OCI-LY1 (cell line): Measurements from ENCODE around the gene SFXN2.

ENCODE experiments used
- CTCF ChIP-seq: fragments of 200-600 bp; sonication (generic), shearing (Covaris generic); IDR thresholded peaks from 2 replicates; pipeline ENCODE4 v1.5.1; 2017; ENCODE audit warnings: mild to moderate bottlenecking, antibody characterized with exemption, low read length, moderate library complexity, mixed read lengths
- EZH2 ChIP-seq: fragments of 200-600 bp; sonication (generic), shearing (Covaris generic); IDR thresholded peaks from 2 replicates; pipeline ENCODE4 v1.8.0; 2017; ENCODE audit warnings: borderline replicate concordance, mixed run types, mild to moderate bottlenecking, antibody characterized with exemption, low read length, moderate library complexity, mixed read lengths

- no peak for TF ChIP-seq CTCF
- no peak for TF ChIP-seq EZH2
These were observed 419 bp upstream of the SFXN2 start, which contains the start of gene ARL3 for GRCh38 chr10:102713814-102714620.
